ENCODE measurements around the gene SPC24.
"Not testable (repeated sequence)": the region's sequence is repeated elsewhere in the genome, so short reads cannot be mapped to it uniquely, and the experiment has no call there.

SPC24 gene

DNA sequence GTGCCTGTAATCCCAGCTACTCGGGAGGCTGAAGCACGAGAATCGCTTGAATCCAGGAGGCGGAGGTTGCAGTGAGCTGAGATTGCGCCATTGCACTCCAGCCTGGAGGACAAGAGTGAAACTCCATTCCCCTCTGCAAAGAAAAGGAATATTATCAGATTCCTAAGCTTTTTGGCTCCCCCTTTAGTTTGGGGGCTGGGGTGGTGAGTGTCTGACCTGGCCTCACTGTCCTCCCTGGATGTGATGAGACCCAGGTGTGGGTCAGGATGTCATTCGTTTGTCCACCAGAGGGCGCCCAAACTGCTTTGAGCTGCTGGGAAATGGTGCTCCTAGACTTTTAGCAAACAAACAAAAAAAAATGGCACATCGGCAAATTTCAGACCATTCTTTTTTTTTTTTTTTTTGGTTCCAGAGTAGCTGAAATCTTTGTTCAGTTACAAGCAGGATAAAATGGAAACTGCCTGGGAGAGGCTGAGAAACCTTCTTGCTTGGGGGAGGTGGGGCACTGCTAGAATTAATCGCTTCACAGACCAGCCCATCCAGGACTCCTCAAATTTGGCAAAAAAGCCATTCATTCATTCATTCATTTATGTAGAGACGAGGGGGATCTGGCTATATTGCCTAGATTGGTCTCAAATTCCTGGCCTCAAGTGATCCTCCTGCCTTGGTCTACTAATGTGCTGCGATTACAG lies 29.4 kb downstream of the SPC24 start:
- DNase-seq (ENCODE audit: low read depth, low spot score) = peak; percentile 88

DNA sequence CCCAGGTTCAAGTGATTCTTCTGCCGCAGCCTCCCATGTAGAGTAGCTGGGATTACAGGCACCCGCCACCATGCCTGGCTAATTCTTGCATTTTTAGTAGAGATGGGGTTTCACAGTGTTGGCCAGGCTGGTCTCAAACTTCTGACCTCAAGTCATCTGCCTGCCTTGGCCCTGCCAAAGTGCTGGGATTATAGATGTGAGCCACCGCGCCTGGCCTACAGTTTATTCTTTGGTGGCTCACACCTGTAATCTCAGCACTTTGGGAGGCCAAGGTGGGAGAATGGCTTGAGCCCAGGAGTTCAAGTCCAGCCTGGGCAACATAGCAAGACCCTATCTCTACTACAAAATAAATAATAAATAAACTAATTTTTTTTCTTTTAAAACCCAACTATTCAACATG lies 31.4 kb downstream of the SPC24 start:
- DNase-seq (ENCODE audit: low read depth, low spot score) = not testable (repeated sequence)

DNA sequence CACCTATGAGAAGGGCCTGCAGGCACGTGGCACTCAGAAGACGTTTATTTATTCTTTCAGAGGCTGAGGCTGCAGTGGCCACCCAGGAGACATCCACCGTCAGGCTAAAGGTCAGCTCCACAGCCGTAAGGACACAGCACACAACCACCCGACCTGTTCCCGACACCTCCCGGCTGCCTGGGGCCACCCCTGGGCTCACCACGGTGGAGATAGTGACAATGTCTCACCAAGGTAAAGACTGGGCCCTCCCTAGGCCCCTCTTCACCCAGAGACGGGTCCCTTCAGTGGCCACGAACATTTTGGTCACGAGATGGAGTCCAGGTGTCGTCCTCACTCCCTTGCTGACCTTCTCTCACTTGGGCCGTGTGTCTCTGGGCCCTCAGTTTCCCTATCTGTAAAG lies 32.5 kb downstream of the SPC24 start:
- DNase-seq (ENCODE audit: low read depth, low spot score) = no peak

DNA sequence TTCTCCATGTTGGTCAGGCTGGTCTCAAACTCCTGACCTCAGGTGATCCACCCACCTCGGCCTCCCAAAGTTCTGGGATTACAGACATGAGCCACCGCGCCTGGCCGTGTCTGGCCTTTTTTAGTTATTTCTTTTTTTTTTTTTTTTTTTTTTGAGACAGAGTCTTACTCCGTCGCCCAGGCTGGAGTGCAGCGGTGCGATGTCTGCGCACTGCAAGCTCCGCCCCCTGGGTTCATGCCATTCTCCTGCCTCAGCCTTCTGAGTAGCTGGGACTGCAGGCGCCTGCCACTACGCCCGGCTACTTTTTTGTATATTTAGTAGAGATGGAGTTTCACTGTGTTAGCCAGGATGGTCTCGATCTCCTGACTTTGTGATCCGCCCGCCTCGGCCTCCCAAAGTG lies 33.6 kb downstream of the SPC24 start:
- DNase-seq (ENCODE audit: low read depth, low spot score) = not testable (repeated sequence)

DNA sequence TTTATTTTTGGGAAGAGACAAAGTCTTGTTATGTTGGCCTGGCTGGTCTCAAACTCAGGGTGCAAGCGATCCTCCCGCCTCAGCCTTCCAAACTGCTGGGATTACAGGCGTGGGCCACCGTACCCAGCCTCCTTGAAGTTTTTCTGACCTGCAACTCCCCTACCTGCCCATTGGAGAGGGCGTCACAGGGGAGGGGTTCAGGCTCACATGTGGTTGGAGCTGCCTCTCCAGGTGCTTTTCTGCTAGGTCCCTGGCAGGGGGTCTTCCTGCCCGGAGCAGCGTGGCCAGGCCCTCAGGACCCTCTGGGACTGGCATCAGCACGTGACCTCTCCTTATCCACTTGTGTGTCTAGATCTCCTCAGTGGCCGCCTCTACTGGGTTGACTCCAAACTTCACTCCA lies 39.1 kb downstream of the SPC24 start:
- DNase-seq (ENCODE audit: low read depth, low spot score) = no peak

DNA sequence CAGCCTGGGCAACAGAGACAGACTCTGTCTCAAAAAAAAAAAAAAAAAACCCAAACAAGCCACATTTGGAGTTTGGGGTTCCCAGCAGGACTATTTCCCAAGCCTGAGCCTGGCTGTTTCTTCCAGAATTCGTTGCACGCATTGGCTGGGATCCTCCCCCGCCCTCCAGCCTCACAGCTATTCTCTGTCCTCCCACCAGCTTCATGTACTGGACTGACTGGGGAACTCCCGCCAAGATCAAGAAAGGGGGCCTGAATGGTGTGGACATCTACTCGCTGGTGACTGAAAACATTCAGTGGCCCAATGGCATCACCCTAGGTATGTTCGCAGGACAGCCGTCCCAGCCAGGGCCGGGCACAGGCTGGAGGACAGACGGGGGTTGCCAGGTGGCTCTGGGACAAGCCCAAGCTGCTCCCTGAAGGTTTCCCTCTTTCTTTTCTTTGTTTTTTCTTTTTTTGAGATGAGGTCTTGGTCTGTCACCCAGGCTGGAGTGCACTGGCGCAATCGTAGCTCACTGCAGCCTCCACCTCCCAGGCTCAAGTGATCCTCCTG lies 39.6 kb downstream of the SPC24 start:
- DNase-seq (ENCODE audit: low read depth, low spot score) = no peak

- DNase-seq (ENCODE audit: low read depth, low spot score) = no peak
Observed at GRCh38 chr19:11115042-11115441, 40.5 kb downstream of the SPC24 start.

- no peak for DNase-seq (ENCODE audit: low read depth, low spot score)
Observed at GRCh38 chr19:11113140-11113708, 42.4 kb downstream of the SPC24 start.

- no peak for DNase-seq (ENCODE audit: low read depth, low spot score)
Observed at GRCh38 chr19:11111771-11112144, 43.8 kb downstream of the SPC24 start.

GRCh38 chr19:11111117-11111770 lies 44.3 kb downstream of the SPC24 start:
- DNase-seq (ENCODE audit: low read depth, low spot score) = no peak

GRCh38 chr19:11108746-11109145 lies 46.8 kb downstream of the SPC24 start:
- DNase-seq (ENCODE audit: low read depth, low spot score) = no peak

DNA sequence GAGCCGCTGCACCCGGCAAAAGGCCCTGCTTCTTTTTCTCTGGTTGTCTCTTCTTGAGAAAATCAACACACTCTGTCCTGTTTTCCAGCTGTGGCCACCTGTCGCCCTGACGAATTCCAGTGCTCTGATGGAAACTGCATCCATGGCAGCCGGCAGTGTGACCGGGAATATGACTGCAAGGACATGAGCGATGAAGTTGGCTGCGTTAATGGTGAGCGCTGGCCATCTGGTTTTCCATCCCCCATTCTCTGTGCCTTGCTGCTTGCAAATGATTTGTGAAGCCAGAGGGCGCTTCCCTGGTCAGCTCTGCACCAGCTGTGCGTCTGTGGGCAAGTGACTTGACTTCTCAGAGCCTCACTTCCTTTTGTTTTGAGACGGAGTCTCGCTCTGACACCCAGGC lies 49.1 kb downstream of the SPC24 start:
- no peak for DNase-seq (ENCODE audit: low read depth, low spot score)

- DNase-seq (ENCODE audit: low read depth, low spot score) = no peak
Observed at GRCh38 chr19:11105014-11105636, 50.5 kb downstream of the SPC24 start.

DNA sequence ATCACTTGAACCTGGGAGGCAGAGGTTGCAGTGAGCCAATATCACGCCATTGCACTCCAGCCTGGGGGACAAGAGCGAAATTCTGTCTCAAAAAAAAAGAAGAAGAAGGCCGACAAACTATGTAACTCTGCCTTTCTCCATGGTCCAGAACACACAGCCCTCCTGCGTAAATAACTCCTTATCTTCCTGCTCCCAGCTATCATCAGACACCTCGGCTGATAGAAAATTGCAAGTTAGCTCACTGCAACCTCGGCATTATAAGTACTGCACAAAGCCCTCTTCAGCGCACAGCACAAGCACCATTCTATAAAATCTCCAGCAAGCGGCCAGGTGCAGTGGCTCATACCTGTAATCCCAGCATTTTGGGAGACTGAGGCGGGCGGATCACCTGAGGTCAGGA lies 51.9 kb downstream of the SPC24 start:
- not testable (repeated sequence) for DNase-seq (ENCODE audit: low read depth, low spot score)

- no peak for DNase-seq (ENCODE audit: low read depth, low spot score)
Observed at GRCh38 chr19:11102944-11103343, 52.6 kb downstream of the SPC24 start.

DNA sequence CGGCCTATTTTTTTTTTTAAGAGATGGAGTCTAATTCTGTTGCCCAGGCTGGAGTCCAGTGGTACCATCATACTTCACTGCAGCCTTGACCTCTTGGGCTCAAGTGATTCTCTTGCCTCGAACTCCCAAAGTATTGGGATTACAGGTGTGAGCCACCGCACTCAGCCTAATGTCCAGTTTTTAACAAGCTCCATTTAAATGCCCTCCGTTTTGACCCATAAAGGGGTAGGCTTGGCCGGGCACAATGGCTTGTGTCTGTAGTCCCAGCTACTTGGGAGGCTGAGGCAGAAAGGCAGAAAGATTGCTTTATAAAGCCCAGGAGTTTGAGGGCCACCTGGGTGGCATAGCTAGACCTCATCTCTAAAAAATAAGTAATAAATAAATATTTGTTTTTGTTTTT lies 54.5 kb downstream of the SPC24 start:
- no peak for DNase-seq (ENCODE audit: low read depth, low spot score)

- DNase-seq (ENCODE audit: low read depth, low spot score) = no peak
Observed at GRCh38 chr19:11100049-11100448, 55.5 kb downstream of the SPC24 start.

- DNase-seq (ENCODE audit: low read depth, low spot score) = no peak
Observed at GRCh38 chr19:11098861-11099260, 56.7 kb downstream of the SPC24 start.

- no peak for DNase-seq (ENCODE audit: low read depth, low spot score)
Observed at GRCh38 chr19:11098327-11098726, 57.3 kb downstream of the SPC24 start.

- not testable (repeated sequence) for DNase-seq (ENCODE audit: low read depth, low spot score)
Observed at GRCh38 chr19:11097367-11097766, 58.2 kb downstream of the SPC24 start.

GRCh38 chr19:11096210-11096841 lies 59.3 kb downstream of the SPC24 start:
- DNase-seq (ENCODE audit: low read depth, low spot score) = no peak

Measured in ELF-1 (cell line).